ENCODE data around the gene NFKBIZ.

GRCh38 chr3:101897013-101897412 lies 47.7 kb downstream of the NFKBIZ start:
- TF ChIP-seq CTCF (IDR thresholded peaks at IDR 0.05; ENCODE audit: low read depth, low read length) (no peak), EZH2phosphoT487 (IDR thresholded peaks at IDR 0.05; ENCODE audit: low read depth) (no peak)
